Keratinocyte (primary cell): ENCODE measurements around the gene CACNA1I. TPM values are rescaled to one million over a fixed set of nuclear protein-coding genes. Genes with fewer than 3 reads are reported as not detected.

Experiments used
- DNase-seq: peaks from one replicate; pipeline ENCODE4 v3.0.0-alpha.2; 2011; ENCODE audit warnings: low read depth, missing footprints, low spot score
- FAIRE-seq: peaks from 2 replicates; lab custom pipeline; 2011; peaks lifted over from hg19 to GRCh38; lab: Jason Lieb, UNC
- H2AFZ ChIP-seq: 2 replicates; pipeline ENCODE4 v1.6.0; 2012; ENCODE audit warnings: low read length, control low read depth, inconsistent platforms; ENCODE audit not compliant: control insufficient read depth
- H3K27ac ChIP-seq: 2 replicates; pipeline ENCODE4 v1.5.1; 2011; ENCODE audit warnings: low read length; ENCODE audit not compliant: control insufficient read depth, insufficient read depth
- H3K27me3 ChIP-seq: 3 replicates; pipeline ENCODE4 v1.6.0; 2011; ENCODE audit warnings: low read length; ENCODE audit not compliant: control insufficient read depth, insufficient read depth; ENCODE audit errors: extremely low read depth
- H3K36me3 ChIP-seq, 2 experiments: 2 replicates in 1 of 2; 3 replicates in 1 of 2; pipeline ENCODE4 v1.5.1; 2011; ENCODE audit warnings: low read length in 2 of 2, mild to moderate bottlenecking in 1 of 2; ENCODE audit not compliant: control insufficient read depth in 2 of 2, insufficient read depth in 2 of 2; ENCODE audit errors: extremely low read depth in 1 of 2
- H3K4me1 ChIP-seq: 3 replicates; pipeline ENCODE4 v1.5.1; 2011; ENCODE audit warnings: low read length; ENCODE audit not compliant: control insufficient read depth, insufficient read depth; ENCODE audit errors: extremely low read depth
- H3K4me2 ChIP-seq: 3 replicates; pipeline ENCODE4 v1.6.0; 2011; ENCODE audit warnings: low read depth, low read length; ENCODE audit not compliant: control insufficient read depth, insufficient read depth; ENCODE audit errors: extremely low read depth
- H3K4me3 ChIP-seq, 3 experiments: fragments of 200-600 bp in 1 of 3; sonication (generic) in 1 of 3; 2 replicates in 2 of 3; 3 replicates in 1 of 3; pipeline ENCODE4 v1.5.1; 2011 to 2016; ENCODE audit warnings: low read length in 3 of 3, mild to moderate bottlenecking in 3 of 3, control low read depth in 2 of 3, inconsistent platforms in 1 of 3, low read depth in 1 of 3, mixed read lengths in 1 of 3, mixed run types in 1 of 3, moderate library complexity in 1 of 3; ENCODE audit not compliant: control insufficient read depth in 2 of 3, insufficient read depth in 2 of 3; ENCODE audit errors: extremely low read depth in 1 of 3
- H3K79me2 ChIP-seq: 2 replicates; pipeline ENCODE4 v1.6.0; 2012; ENCODE audit warnings: low read length; ENCODE audit not compliant: control insufficient read depth, insufficient read depth
- H3K9ac ChIP-seq: 3 replicates; pipeline ENCODE4 v1.6.0; 2011; ENCODE audit warnings: low read length; ENCODE audit not compliant: control insufficient read depth, insufficient read depth; ENCODE audit errors: extremely low read depth
- H3K9me1 ChIP-seq: 3 replicates; pipeline ENCODE4 v1.6.0; 2011; ENCODE audit warnings: low read length; ENCODE audit not compliant: control insufficient read depth, insufficient read depth; ENCODE audit errors: extremely low read depth
- H3K9me3 ChIP-seq: 2 replicates; pipeline ENCODE4 v1.5.1; 2012; ENCODE audit warnings: low read depth, low read length; ENCODE audit not compliant: control insufficient read depth
- H4K20me1 ChIP-seq: 3 replicates; pipeline ENCODE4 v1.6.0; 2011; ENCODE audit warnings: low read length; ENCODE audit not compliant: control insufficient read depth, insufficient read depth; ENCODE audit errors: extremely low read depth
- CTCF ChIP-seq, 3 experiments: IDR thresholded peaks in 1 of 3; conservative IDR thresholded peaks in 1 of 3; optimal IDR thresholded peaks in 1 of 3; 2 replicates in 2 of 3; 3 replicates in 1 of 3; pipeline versions ENCODE3 to v1.5.1; 2011; ENCODE audit warnings: low read length in 3 of 3, mild to moderate bottlenecking in 3 of 3, moderate library complexity in 2 of 3, control low read depth in 1 of 3, inconsistent platforms in 1 of 3; ENCODE audit not compliant: insufficient read depth in 2 of 3; ENCODE audit errors: extremely low read depth in 1 of 3
- EZH2 ChIP-seq: IDR thresholded peaks from one replicate; pipeline ENCODE4 v1.6.1; 2012; ENCODE audit warnings: inconsistent platforms, mild to moderate bottlenecking, low read length, moderate library complexity
- dilution Hi-C: fragments of 300-500 bp; cut with MboI; formaldehyde crosslinking; loops from one replicate; pipeline ENCODE4 v1.7.0; 2020; ENCODE audit warnings: low sequenced_read_pairs; ENCODE audit not compliant: extremely low pct_ligation_motif_present
- polyA plus RNA-seq, 5 experiments: library from polyadenylated mRNA; depleted of rRNA in 3 of 5; stranded (reverse) in 3 of 5; stranded (forward) in 1 of 5; unstranded in 1 of 5; fragments of >200 nt; gene quantifications; 1 replicate in 1 of 5; 2 replicates in 3 of 5; 3 replicates in 1 of 5; pipeline versions ENCODE4 v1.2.1 to v1.2.3, GENCODE V29; 2011 to 2012; ENCODE audit warnings: missing spikeins in 2 of 5, low read depth in 1 of 5, low replicate concordance in 1 of 5

Gene CACNA1I
- polyA plus RNA-seq, 1 donor (not counting 4 experiments of a cell fraction or from before 2014, with no cell fraction given) = not detected

- H3K27me3 ChIP-seq = peaks cover 13% of the 10 kb centered on the region
- FAIRE-seq = no peak
- H3K79me2 ChIP-seq = no peaks in the 10 kb centered on the region
- no peak overlapping the region for H3K4me2 ChIP-seq
- dilution Hi-C loops = no loop called here
- no peak overlapping the region for H3K4me3 ChIP-seq
- no peak overlapping the region for H3K9ac ChIP-seq
- H3K27ac ChIP-seq = no peak overlapping the region
- TF ChIP-seq EZH2 = no peak
- no peak for TF ChIP-seq CTCF (optimal IDR thresholded peaks at IDR 0.05 in 1 of 3, IDR thresholded peaks at IDR 0.05 in 1 of 3, conservative IDR thresholded peaks at IDR 0.05 in 1 of 3; ENCODE audit: extremely low read depth in 1 of 3, insufficient read depth in 2 of 3, low read length in 3 of 3)
- no peak overlapping the region for H2AFZ ChIP-seq
- H3K4me1 ChIP-seq = no peaks in the 10 kb centered on the region
- no peak for DNase-seq
- H4K20me1 ChIP-seq = no peaks in the 10 kb centered on the region
- H3K36me3 ChIP-seq = no peaks in the 10 kb centered on the region
- H3K9me3 ChIP-seq = no peaks in the 10 kb centered on the region
- no peaks in the 10 kb centered on the region for H3K9me1 ChIP-seq
Measured at GRCh38 chr22:39610766-39611165, 40.2 kb downstream of the CACNA1I start.

GRCh38 chr22:39611360-39611759, 40.8 kb downstream of the CACNA1I start:
- H4K20me1 ChIP-seq = no peaks in the 10 kb centered on the region
- no peaks in the 10 kb centered on the region for H3K4me1 ChIP-seq
- DNase-seq (no peak), FAIRE-seq (no peak)
- H3K79me2 ChIP-seq = no peaks in the 10 kb centered on the region
- no peak overlapping the region for H3K9ac ChIP-seq
- H3K36me3 ChIP-seq = no peaks in the 10 kb centered on the region
- no peaks in the 10 kb centered on the region for H3K9me1 ChIP-seq
- H3K9me3 ChIP-seq = no peaks in the 10 kb centered on the region
- peaks cover 17% of the 10 kb centered on the region for H3K27me3 ChIP-seq
- no peak overlapping the region for H2AFZ ChIP-seq
- H3K4me3 ChIP-seq = no peak overlapping the region
- no peak overlapping the region for H3K27ac ChIP-seq
- H3K4me2 ChIP-seq = no peak overlapping the region
- dilution Hi-C loops = no loop called here
- TF ChIP-seq CTCF (optimal IDR thresholded peaks at IDR 0.05 in 1 of 3, IDR thresholded peaks at IDR 0.05 in 1 of 3, conservative IDR thresholded peaks at IDR 0.05 in 1 of 3; ENCODE audit: extremely low read depth in 1 of 3, insufficient read depth in 2 of 3, low read length in 3 of 3) (no peak), EZH2 (no peak)
